Stimulated activated naive CD8-positive, alpha-beta T cell treated with anti-CD3 and anti-CD28 coated beads, Interleukin-15, amount 100 ng/mL, for 72 hours (primary cell): ENCODE data around the gene ZNF525.
A peak's percentile ranks its signal among the peaks of the same experiment; 100 is the strongest.

Experiments
- ATAC-seq: fragments of 150-1000 bp; cut with Tn5 transposase; 2 replicates; pipeline ENCODE4 v1.10.0; 2021; ENCODE audit warnings: mild to moderate bottlenecking, moderate library complexity
- DNase-seq, 2 donors: peaks; one replicate each; pipeline ENCODE4 v3.0.0; 2021 to 2022
- H3K27ac Mint-ChIP-seq, 2 donors: one replicate each; pipeline ENCODE4 v1.8.0; 2022; ENCODE audit warnings: mild to moderate bottlenecking in 2 of 2, mixed read lengths in 2 of 2, moderate library complexity in 2 of 2
- H3K27me3 Mint-ChIP-seq: one replicate; pipeline ENCODE4 v1.8.0; 2022; ENCODE audit warnings: mixed read lengths
- H3K4me1 Mint-ChIP-seq: one replicate; pipeline ENCODE4 v1.8.0; 2022; ENCODE audit warnings: mild to moderate bottlenecking, mixed read lengths
- H3K4me3 Mint-ChIP-seq, 2 donors: one replicate each; pipeline ENCODE4 v1.8.0; 2022; ENCODE audit warnings: mild to moderate bottlenecking in 2 of 2, mixed read lengths in 2 of 2, moderate library complexity in 1 of 2
- H3K9me3 Mint-ChIP-seq, 2 donors: one replicate each; pipeline ENCODE4 v1.8.0; 2022; ENCODE audit warnings: mixed read lengths in 2 of 2

ZNF525 gene

GRCh38 chr19:53424968-53425597 lies 59.6 kb downstream of the ZNF525 start:
- no peak overlapping the region for H3K27ac Mint-ChIP-seq
- DNase-seq (peak; percentile 54 to 61), ATAC-seq (peak; percentile 87)
- H3K4me1 Mint-ChIP-seq = no peaks in the 10 kb centered on the region
- no peak overlapping the region for H3K4me3 Mint-ChIP-seq
- peaks cover 0 to 7% of the 10 kb centered on the region in 2 donors for H3K9me3 Mint-ChIP-seq
- no peaks in the 10 kb centered on the region for H3K27me3 Mint-ChIP-seq

DNA sequence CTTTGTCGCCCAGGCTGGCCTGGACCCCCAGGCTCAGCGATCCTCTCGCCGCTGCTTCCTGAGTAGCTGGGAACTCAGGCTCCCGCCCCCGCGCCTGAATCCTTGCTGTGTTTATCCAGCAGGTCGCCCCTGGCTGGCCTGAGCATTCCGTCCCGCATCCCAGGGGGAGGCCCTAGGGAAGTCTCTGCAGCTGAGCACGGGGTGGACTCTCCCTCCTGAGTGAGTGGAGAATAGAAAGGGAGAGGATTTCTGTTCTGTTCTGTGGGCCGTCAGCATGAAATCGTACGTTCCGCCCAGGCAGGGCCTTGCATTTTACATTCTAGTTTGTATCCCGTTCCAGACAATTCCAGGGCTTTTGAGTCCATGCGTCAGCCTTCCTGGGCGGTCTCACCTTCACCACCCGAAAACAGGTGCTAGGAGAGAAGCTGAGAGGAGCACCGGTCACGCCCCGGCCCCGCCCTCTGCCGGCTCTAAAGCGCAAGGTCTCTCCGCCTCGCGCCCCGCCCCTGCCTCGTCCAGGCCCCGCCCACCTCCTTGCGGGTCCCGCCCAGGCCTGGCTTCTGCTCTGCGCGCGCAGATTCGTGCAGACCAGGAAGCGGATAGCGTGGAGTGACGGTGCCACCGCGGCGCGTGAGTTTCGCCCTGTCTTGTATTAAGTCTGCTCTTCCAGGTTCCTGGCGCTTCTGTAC lies 66.0 kb downstream of the ZNF525 start, which contains the start of gene ZNF761:
Gene ZNF761 (plus strand): TSS at position 586 of the 689 bp plus-strand sequence. CDS start 15,285 bp downstream, outside the sequence.
- Mint-ChIP-seq H3K9me3 (peaks cover 5 to 11% of the 10 kb centered on the region in 2 donors), H3K4me3 (peak within 1 kb of the TSS; percentile 92 to 96), H3K4me1 (peaks cover 22% of the 10 kb centered on the region), H3K27ac (peak within 1 kb of the TSS; percentile 45 to 70), H3K27me3 (no peaks in the 10 kb centered on the region)
- ATAC-seq (peak; percentile 99), DNase-seq (peak; percentile 97)

DNA sequence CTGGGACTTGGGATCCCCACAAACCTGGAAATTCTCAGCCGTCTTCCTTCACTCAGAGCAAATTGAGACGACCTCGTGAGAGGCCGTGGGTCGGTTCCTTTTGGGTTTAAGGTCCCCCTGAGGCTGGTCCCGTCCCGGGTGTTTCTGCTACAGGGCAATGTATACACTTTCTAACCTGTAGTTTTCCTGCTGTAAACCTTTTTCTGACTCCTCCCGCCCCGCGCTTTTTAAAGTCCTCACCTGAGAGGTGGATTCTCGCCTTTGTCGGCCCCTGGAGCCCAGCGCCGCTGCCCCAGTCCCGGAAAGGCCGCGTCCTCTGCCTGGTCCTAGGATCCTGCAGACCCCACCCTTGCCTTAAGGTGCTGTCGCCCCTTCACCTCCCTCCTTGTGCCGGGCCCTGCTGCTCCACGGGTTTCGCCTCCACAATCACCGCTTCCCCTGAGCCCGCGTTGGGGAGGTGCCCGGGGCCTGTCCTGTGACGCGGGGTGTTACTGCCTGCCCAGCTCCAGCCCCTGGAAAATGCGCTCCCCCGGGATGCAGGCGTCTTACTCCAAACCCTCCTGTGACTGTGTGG lies 66.7 kb downstream of the ZNF525 start:
- H3K27me3 Mint-ChIP-seq = no peaks in the 10 kb centered on the region
- DNase-seq (peak; percentile 13 to 23), ATAC-seq (peak; percentile 47)
- peak overlapping the region; percentile 92 to 96 for H3K4me3 Mint-ChIP-seq
- H3K27ac Mint-ChIP-seq = peak overlapping the region; percentile 45 to 70
- peaks cover 6 to 12% of the 10 kb centered on the region in 2 donors for H3K9me3 Mint-ChIP-seq
- H3K4me1 Mint-ChIP-seq = peaks cover 22% of the 10 kb centered on the region
